ENCODE measurements around the gene NADSYN1.

The NADSYN1 gene

DNA sequence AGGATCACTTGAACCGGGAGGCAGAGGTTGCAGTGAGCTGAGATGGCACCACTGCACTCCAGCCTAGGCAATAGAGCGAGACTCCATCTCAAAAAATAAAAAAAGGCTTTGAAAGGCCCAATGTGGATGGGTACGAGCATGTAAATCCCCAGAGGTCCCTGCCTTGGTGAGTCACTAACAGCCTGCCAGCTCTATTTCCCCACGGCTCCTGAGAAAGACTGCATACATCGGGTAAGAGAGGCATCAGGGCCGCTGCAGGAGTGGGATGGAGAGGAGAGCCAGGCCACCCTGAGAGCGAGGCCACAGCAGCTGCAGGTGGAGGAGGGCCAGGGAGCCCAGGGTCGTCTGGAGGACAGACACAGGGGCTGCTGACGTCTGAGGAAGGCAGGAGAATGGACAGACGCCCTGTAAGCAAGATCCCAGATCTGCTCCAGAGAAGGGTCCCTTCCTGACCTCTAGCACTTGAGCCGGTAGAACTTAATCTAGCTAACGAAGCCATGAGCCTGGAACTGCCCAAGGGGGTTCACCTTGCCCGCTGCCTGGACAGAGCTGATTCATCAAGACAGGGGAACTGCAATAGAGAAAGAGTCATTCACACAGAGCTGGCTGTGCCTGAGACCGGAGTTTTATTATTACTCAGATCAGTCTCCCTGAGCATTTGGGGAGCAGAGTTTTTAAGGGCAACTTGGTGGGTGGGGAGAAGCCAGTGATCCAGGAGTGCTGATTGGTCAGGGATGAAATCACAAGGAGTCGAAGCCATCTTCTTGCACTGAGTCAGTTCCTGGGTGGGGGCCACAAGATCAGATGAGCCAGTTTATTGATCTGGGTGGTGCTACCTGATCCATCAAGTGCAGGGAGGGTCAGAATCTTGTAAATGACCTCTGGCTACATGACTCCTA, 90.1 kb downstream of the NADSYN1 start:
- H3F3A ChIP-seq (ENCODE audit: insufficient read depth, low read length), result no peaks in the 10 kb centered on the region
- TF ChIP-seq, protein P1, sequence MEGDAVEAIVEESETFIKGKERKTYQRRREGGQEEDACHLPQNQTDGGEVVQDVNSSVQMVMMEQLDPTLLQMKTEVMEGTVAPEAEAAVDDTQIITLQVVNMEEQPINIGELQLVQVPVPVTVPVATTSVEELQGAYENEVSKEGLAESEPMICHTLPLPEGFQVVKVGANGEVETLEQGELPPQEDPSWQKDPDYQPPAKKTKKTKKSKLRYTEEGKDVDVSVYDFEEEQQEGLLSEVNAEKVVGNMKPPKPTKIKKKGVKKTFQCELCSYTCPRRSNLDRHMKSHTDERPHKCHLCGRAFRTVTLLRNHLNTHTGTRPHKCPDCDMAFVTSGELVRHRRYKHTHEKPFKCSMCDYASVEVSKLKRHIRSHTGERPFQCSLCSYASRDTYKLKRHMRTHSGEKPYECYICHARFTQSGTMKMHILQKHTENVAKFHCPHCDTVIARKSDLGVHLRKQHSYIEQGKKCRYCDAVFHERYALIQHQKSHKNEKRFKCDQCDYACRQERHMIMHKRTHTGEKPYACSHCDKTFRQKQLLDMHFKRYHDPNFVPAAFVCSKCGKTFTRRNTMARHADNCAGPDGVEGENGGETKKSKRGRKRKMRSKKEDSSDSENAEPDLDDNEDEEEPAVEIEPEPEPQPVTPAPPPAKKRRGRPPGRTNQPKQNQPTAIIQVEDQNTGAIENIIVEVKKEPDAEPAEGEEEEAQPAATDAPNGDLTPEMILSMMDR (IDR thresholded peaks at IDR 0.05; ENCODE audit: low read length), result no peak
- TF ChIP-seq EZH2 (optimal IDR thresholded peaks at IDR 0.05; ENCODE audit: low read depth, low read length) (no peak), EZH2phosphoT487 (IDR thresholded peaks at IDR 0.05; ENCODE audit: low read length) (no peak)
- no peak overlapping the region for H3K9ac ChIP-seq (ENCODE audit: low read length)
- H3K4me1 ChIP-seq (ENCODE audit: low read length), result no peaks in the 10 kb centered on the region
- no peak overlapping the region for H3K4me2 ChIP-seq (ENCODE audit: low read depth, low read length)
- H3K36me3 ChIP-seq (replicated peaks; ENCODE audit: insufficient read depth, low read length), result no peaks in the 10 kb centered on the region
- no peaks in the 10 kb centered on the region for H3K79me2 ChIP-seq (ENCODE audit: low read length)
- no peaks in the 10 kb centered on the region for H4K20me1 ChIP-seq (ENCODE audit: insufficient read depth, low read length)
- no peaks in the 10 kb centered on the region for H3K9me3 ChIP-seq (replicated peaks; ENCODE audit: insufficient read depth, low read length)
- no peak overlapping the region for H3K27ac ChIP-seq (ENCODE audit: low read length)
- H2AFZ ChIP-seq (ENCODE audit: low read length), result no peak overlapping the region
- peaks cover 86% of the 10 kb centered on the region for H3K27me3 ChIP-seq (replicated peaks; ENCODE audit: insufficient read depth, low read length)
- H3K4me3 ChIP-seq (ENCODE audit: low read length), result no peak overlapping the region
- H3K9me2 ChIP-seq (replicated peaks; ENCODE audit: insufficient read depth, low read length), result no peaks in the 10 kb centered on the region
- DNase-seq, result no peak

DNA sequence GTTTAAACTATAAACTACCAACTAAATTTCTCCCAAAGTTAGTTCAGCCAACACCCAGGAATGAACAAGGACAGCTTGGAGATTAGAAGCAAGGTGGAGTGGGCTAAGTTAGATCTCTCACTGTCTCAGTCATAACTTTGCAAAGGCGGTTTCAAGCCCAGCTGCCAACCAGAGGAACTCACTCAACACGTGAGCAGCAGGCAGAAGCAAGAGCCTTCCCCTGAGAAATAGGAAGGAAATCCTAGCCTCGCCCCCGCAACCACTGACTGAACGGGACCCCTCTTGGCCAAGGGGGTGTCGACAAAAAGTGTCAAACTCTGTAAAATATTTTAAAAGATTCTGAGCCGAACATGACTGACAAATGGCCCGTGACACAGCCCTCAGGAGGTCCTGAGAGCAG, 90.9 kb downstream of the NADSYN1 start:
- Histone ChIP-seq H3K4me3 (ENCODE audit: low read length) (no peak overlapping the region), H3K4me2 (ENCODE audit: low read depth, low read length) (no peak overlapping the region), H3K36me3 (replicated peaks; ENCODE audit: insufficient read depth, low read length) (no peaks in the 10 kb centered on the region), H3K9me3 (replicated peaks; ENCODE audit: insufficient read depth, low read length) (no peaks in the 10 kb centered on the region), H4K20me1 (ENCODE audit: insufficient read depth, low read length) (no peaks in the 10 kb centered on the region), H3K9me2 (replicated peaks; ENCODE audit: insufficient read depth, low read length) (no peaks in the 10 kb centered on the region), H3F3A (ENCODE audit: insufficient read depth, low read length) (no peaks in the 10 kb centered on the region), H3K27me3 (replicated peaks; ENCODE audit: insufficient read depth, low read length) (peaks cover 85% of the 10 kb centered on the region), H3K4me1 (ENCODE audit: low read length) (no peaks in the 10 kb centered on the region), H3K27ac (ENCODE audit: low read length) (no peak overlapping the region), H3K79me2 (ENCODE audit: low read length) (no peaks in the 10 kb centered on the region), H3K9ac (ENCODE audit: low read length) (no peak overlapping the region), H2AFZ (ENCODE audit: low read length) (no peak overlapping the region)
- TF ChIP-seq EZH2 (optimal IDR thresholded peaks at IDR 0.05; ENCODE audit: low read depth, low read length) (no peak), EZH2phosphoT487 (IDR thresholded peaks at IDR 0.05; ENCODE audit: low read length) (no peak)
- TF ChIP-seq, protein P1 (IDR thresholded peaks at IDR 0.05; ENCODE audit: low read length), result no peak
- no peak for DNase-seq

DNA sequence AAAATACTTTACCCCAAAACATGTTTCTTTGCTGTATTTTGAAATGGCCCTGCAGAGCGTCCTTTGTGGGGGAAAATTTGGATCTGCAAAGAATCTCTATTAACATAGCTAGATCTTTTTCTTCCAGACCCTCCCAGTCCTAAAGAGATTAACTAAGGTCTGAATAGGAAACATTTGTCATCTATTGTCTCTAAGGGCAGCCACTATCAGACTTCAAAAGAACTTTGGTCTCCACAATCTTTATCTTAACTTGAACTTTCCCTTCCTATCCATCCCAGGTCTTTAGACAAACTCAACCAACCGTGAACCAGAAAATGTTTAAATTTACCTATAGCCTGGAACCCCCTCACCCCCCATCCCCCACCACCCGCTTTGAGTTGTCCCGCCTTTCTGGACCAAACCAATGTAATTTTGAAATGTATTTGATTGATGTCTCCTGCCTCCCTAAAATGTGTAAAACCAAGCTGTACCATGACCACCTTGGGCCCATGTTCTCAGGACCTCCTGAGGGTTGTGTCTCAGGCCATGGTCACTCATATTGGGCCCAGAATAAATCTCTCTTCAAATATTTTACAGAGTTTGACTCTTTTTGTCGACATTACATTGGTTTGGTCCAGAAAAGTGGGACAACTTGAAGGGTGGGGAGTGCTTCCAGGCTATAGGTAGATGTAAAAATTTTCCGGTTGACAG, 91.7 kb downstream of the NADSYN1 start:
- no peaks in the 10 kb centered on the region for H3K9me2 ChIP-seq (replicated peaks; ENCODE audit: insufficient read depth, low read length)
- no peaks in the 10 kb centered on the region for H4K20me1 ChIP-seq (ENCODE audit: insufficient read depth, low read length)
- H3K4me3 ChIP-seq (ENCODE audit: low read length), result no peak overlapping the region
- H3K79me2 ChIP-seq (ENCODE audit: low read length), result no peaks in the 10 kb centered on the region
- no peak overlapping the region for H3K4me2 ChIP-seq (ENCODE audit: low read depth, low read length)
- no peak overlapping the region for H2AFZ ChIP-seq (ENCODE audit: low read length)
- no peaks in the 10 kb centered on the region for H3F3A ChIP-seq (ENCODE audit: insufficient read depth, low read length)
- H3K36me3 ChIP-seq (replicated peaks; ENCODE audit: insufficient read depth, low read length), result no peaks in the 10 kb centered on the region
- TF ChIP-seq, protein P1 (IDR thresholded peaks at IDR 0.05; ENCODE audit: low read length), result no peak
- TF ChIP-seq EZH2phosphoT487 (IDR thresholded peaks at IDR 0.05; ENCODE audit: low read length) (no peak), EZH2 (optimal IDR thresholded peaks at IDR 0.05; ENCODE audit: low read depth, low read length) (no peak)
- H3K4me1 ChIP-seq (ENCODE audit: low read length), result no peaks in the 10 kb centered on the region
- no peak overlapping the region for H3K9ac ChIP-seq (ENCODE audit: low read length)
- no peaks in the 10 kb centered on the region for H3K9me3 ChIP-seq (replicated peaks; ENCODE audit: insufficient read depth, low read length)
- DNase-seq, result no peak
- peaks cover 85% of the 10 kb centered on the region for H3K27me3 ChIP-seq (replicated peaks; ENCODE audit: insufficient read depth, low read length)
- no peak overlapping the region for H3K27ac ChIP-seq (ENCODE audit: low read length)
